Stomach (tissue), 9 donors: ENCODE results near the gene BRD3. TPM values are rescaled to one million over a fixed set of nuclear protein-coding genes. Genes with fewer than 3 reads are reported as not detected.

Source experiments
- DNase-seq, 2 donors: peaks; one replicate each; pipeline versions ENCODE4 v3.0.0 to v3.0.0-alpha.2; 2013 to 2019
- H3K27ac ChIP-seq, 5 donors: fragments of 200-600 bp in 4 of 5; sonication (generic) in 4 of 5; one replicate each; pipeline ENCODE4 v1.5.1; 2013 to 2019; ENCODE audit warnings: mild to moderate bottlenecking in 1 of 5, moderate library complexity in 1 of 5
- H3K27me3 ChIP-seq, 3 donors: fragments of 200-600 bp; sonication (generic); one replicate each; pipeline ENCODE4 v1.5.1; 2017 to 2019; ENCODE audit warnings: mixed run types in 1 of 3
- H3K36me3 ChIP-seq, 4 donors: fragments of 200-600 bp; sonication (generic); 1 replicate in 3 of 4; 2 replicates in 1 of 4; pipeline ENCODE4 v1.5.1; 2016 to 2019
- H3K4me1 ChIP-seq, 4 donors: fragments of 200-600 bp; sonication (generic); one replicate each; pipeline ENCODE4 v1.5.1; 2016 to 2019
- H3K4me3 ChIP-seq, 4 donors: fragments of 200-600 bp; sonication (generic) in 3 of 4; one replicate each; pipeline ENCODE4 v1.5.1; 2016 to 2019; ENCODE audit warnings: mild to moderate bottlenecking in 1 of 4
- H3K9me3 ChIP-seq, 4 donors: fragments of 200-600 bp; sonication (generic); one replicate each; pipeline ENCODE4 v1.5.1; 2016 to 2019
- EP300 ChIP-seq: sonication (generic); formaldehyde crosslinking; IDR thresholded peaks from one replicate; pipeline ENCODE4 v1.6.1; 2017; ENCODE audit warnings: antibody characterized with exemption
- POLR2A ChIP-seq, 4 donors: fragments of 450-650 bp; IDR thresholded peaks; one replicate each; pipeline ENCODE4 v1.6.1; 2016; ENCODE audit warnings: antibody characterized with exemption in 4 of 4, control low read depth in 2 of 4, mild to moderate bottlenecking in 1 of 4, moderate library complexity in 1 of 4
- POLR2AphosphoS5 ChIP-seq, 3 donors: sonication (generic); formaldehyde crosslinking; IDR thresholded peaks; one replicate each; pipeline ENCODE4 v1.6.1; 2016; ENCODE audit warnings: antibody characterized with exemption in 3 of 3
- WGBS, 5 donors: extraction: QIAGEN DNeasy Blood & Tissue Kit in 3 of 5; methylation state at CpG; one replicate each; pipeline versions ENCODE4 v1.1.5 to v1.1.7; 2013 to 2018; 5-methylcytosine and 5-hydroxymethylcytosine counted together
- intact Hi-C: fragments of 100-400 bp; cut with DNase I; formaldehyde crosslinking; loops from one replicate; pipeline ENCODE4 v1.15.1; 2023; ENCODE audit warnings: low total_unique reads
- polyA plus RNA-seq, 3 donors: library from polyadenylated mRNA; stranded (reverse); fragments of 200-250 nt; gene quantifications; one replicate each; pipeline ENCODE4 v1.2.3, GENCODE V29; 2013
- total RNA-seq, 5 donors: library from RNA; depleted of rRNA; stranded (reverse); fragments of >200 nt; gene quantifications; one replicate each; pipeline versions ENCODE4 v1.1.0 to v1.2.3, GENCODE V29; 2014 to 2016
- TF ChIP-seq, protein P1 (sequence below), 7 experiments: fragments of 450-650 bp in 4 of 7; fragments of 200-600 bp in 3 of 7; sonication (generic) in 3 of 7; IDR thresholded peaks; one replicate each; pipeline ENCODE4 v1.5.1; 2016 to 2019; ENCODE audit warnings: antibody characterized with exemption in 7 of 7, control low read depth in 2 of 7, mild to moderate bottlenecking in 1 of 7
- donor health status: healthy with polysubstance abuse.
- donor health status: Bipolar disorder and iron deficiency.
- donor health status: healthy.

The BRD3 gene
- total and polyA plus RNA-seq, 8 donors = 6.4 to 29.0 (median 16.7) TPM

DNA sequence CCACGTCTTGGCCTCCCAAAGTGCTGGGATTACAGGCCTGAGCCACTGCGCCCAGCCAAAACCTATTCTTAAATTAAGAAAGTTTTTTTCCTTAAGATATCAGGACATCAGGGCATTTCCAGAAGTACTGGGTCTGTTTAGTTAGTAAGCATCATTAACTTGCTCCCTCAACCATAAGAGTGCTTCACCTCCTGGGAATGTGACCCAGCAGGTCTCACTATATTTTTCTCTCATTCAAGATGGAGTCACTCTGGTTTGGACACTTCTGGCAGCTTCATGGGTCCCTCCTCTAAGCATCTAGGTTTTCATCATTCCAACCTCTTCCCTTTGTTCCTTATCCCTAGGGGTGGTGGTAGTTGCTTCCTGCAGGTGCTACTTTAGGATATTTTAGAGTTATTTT is 52.9 kb downstream of the BRD3 start:
- Histone ChIP-seq H3K27ac (no peak overlapping the region), H3K9me3 (peaks cover 0 to 6% (median 0%) of the 10 kb centered on the region in 4 donors), H3K27me3 (no peaks in the 10 kb centered on the region), H3K36me3 (no peaks in the 10 kb centered on the region), H3K4me3 (no peak overlapping the region), H3K4me1 (peaks cover 0 to 5% (median 2%) of the 10 kb centered on the region in 4 donors)
- intact Hi-C loops = no loop called here
- TF ChIP-seq POLR2AphosphoS5 (IDR thresholded peaks at IDR 0.05) = no peak
- TF ChIP-seq, protein P1, sequence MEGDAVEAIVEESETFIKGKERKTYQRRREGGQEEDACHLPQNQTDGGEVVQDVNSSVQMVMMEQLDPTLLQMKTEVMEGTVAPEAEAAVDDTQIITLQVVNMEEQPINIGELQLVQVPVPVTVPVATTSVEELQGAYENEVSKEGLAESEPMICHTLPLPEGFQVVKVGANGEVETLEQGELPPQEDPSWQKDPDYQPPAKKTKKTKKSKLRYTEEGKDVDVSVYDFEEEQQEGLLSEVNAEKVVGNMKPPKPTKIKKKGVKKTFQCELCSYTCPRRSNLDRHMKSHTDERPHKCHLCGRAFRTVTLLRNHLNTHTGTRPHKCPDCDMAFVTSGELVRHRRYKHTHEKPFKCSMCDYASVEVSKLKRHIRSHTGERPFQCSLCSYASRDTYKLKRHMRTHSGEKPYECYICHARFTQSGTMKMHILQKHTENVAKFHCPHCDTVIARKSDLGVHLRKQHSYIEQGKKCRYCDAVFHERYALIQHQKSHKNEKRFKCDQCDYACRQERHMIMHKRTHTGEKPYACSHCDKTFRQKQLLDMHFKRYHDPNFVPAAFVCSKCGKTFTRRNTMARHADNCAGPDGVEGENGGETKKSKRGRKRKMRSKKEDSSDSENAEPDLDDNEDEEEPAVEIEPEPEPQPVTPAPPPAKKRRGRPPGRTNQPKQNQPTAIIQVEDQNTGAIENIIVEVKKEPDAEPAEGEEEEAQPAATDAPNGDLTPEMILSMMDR (IDR thresholded peaks at IDR 0.05) = no peak
- no peak for TF ChIP-seq EP300
- no peak for TF ChIP-seq POLR2A (IDR thresholded peaks at IDR 0.05)
- no peak for DNase-seq
- 87 to 97% (median 96%) methylated on average over 2 of the region's 2 CpGs for WGBS, 5 donors

GRCh38 chr9:134011401-134011800 is 56.4 kb downstream of the BRD3 start:
- intact Hi-C loops = no loop called here
- H3K27ac ChIP-seq = no peak overlapping the region
- 83 to 87% (median 85%) methylated on average over 6 of the region's 6 CpGs for WGBS, 5 donors

GRCh38 chr9:134010310-134011173 is 57.3 kb downstream of the BRD3 start:
- H3K36me3 ChIP-seq = no peaks in the 10 kb centered on the region
- intact Hi-C loops = no loop called here
- peaks cover 0 to 3% (median 0%) of the 10 kb centered on the region in 3 donors for H3K27me3 ChIP-seq
- WGBS, 5 donors = 48 to 70% (median 55%) methylated on average over 11 to 20 of the region's 20 CpGs
- peaks cover 0 to 5% (median 2%) of the 10 kb centered on the region in 4 donors for H3K4me1 ChIP-seq
- TF ChIP-seq POLR2AphosphoS5 (IDR thresholded peaks at IDR 0.05) (no peak), EP300 (no peak)
- no peak overlapping the region for H3K27ac ChIP-seq
- peaks cover 0 to 6% (median 0%) of the 10 kb centered on the region in 4 donors for H3K9me3 ChIP-seq
- peak; percentile 51 to 77 for DNase-seq
- H3K4me3 ChIP-seq = no peak overlapping the region

More at GRCh38 chr9:134011401-134011800, 56.4 kb downstream of the BRD3 start:
- Histone ChIP-seq H3K4me1 (peaks cover 0 to 5% (median 2%) of the 10 kb centered on the region in 4 donors), H3K9me3 (peaks cover 0 to 6% (median 0%) of the 10 kb centered on the region in 4 donors), H3K27me3 (no peaks in the 10 kb centered on the region), H3K4me3 (no peak overlapping the region), H3K36me3 (no peaks in the 10 kb centered on the region)
- TF ChIP-seq, protein P1 (IDR thresholded peaks at IDR 0.05) = no peak
- TF ChIP-seq EP300 (no peak), POLR2AphosphoS5 (IDR thresholded peaks at IDR 0.05) (no peak), POLR2A (IDR thresholded peaks at IDR 0.05) (no peak)
- DNase-seq = no peak

DNA sequence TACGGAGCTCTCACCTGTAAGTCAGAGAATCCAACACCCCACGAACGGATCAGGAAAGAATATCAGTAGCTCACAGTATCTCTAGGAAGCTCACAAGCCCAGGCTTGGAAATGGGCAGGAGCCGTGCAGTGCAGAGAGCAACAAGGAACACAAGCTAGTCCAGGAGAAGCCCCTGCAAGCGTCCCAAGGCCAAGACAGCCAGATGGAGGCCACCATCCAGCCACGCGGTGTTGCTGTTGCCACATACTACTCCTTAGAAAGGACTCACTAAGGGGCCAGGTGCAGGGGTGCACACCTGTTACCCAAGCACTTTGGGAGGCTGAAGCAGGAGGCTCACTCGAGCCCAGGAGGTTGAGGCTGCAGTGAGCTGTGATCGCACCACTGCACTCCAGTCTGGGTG is 60.3 kb downstream of the BRD3 start:
- Histone ChIP-seq H3K4me1 (peaks cover 0 to 5% (median 2%) of the 10 kb centered on the region in 4 donors), H3K9me3 (no peaks in the 10 kb centered on the region), H3K4me3 (no peak overlapping the region), H3K36me3 (no peaks in the 10 kb centered on the region), H3K27me3 (peaks cover 0 to 21% (median 0%) of the 10 kb centered on the region in 3 donors), H3K27ac (no peak overlapping the region)
- WGBS, 5 donors = 81 to 91% (median 85%) methylated on average over 9 of the region's 9 CpGs
- no peak for DNase-seq
- intact Hi-C loops = no loop called here
- TF ChIP-seq POLR2AphosphoS5 (IDR thresholded peaks at IDR 0.05) (no peak), POLR2A (IDR thresholded peaks at IDR 0.05) (no peak), EP300 (no peak)
- TF ChIP-seq, protein P1 (IDR thresholded peaks at IDR 0.05) = no peak

GRCh38 chr9:134007150-134007549 is 60.7 kb downstream of the BRD3 start:
- Histone ChIP-seq H3K27me3 (peaks cover 0 to 21% (median 0%) of the 10 kb centered on the region in 3 donors), H3K9me3 (no peaks in the 10 kb centered on the region), H3K4me3 (no peak overlapping the region), H3K4me1 (peaks cover 0 to 5% (median 2%) of the 10 kb centered on the region in 4 donors), H3K36me3 (no peaks in the 10 kb centered on the region), H3K27ac (no peak overlapping the region)
- no peak for DNase-seq
- TF ChIP-seq, protein P1 (IDR thresholded peaks at IDR 0.05) = no peak
- no peak for TF ChIP-seq POLR2A (IDR thresholded peaks at IDR 0.05)
- intact Hi-C loops = no loop called here
- 35 to 52% (median 45%) methylated on average over 6 of the region's 6 CpGs for WGBS, 5 donors
